EH (cell line): ENCODE data around the gene MPC2.

ENCODE experiments used
- DNase-seq: peaks from one replicate; pipeline ENCODE4 v3.0.0-alpha.2; 2015; ENCODE audit warnings: low read depth

The MPC2 gene

GRCh38 chr1:167936930-167937708 lies at the start of gene MPC2:
MPC2 (minus strand) TSS chr1:167937072; CDS start chr1:167935841, 1,231 bp downstream.
- peak; percentile 84 for DNase-seq

- DNase-seq = no peak
Measured at GRCh38 chr1:167984886-167985489, 48.1 kb upstream of the MPC2 start.

GRCh38 chr1:167983797-167984420 lies 47.0 kb upstream of the MPC2 start:
- DNase-seq = no peak

GRCh38 chr1:167981933-167982332 lies 45.1 kb upstream of the MPC2 start:
- peak; percentile 56 for DNase-seq

GRCh38 chr1:167977245-167977644 lies 40.4 kb upstream of the MPC2 start:
- no peak for DNase-seq

- no peak for DNase-seq
Measured at GRCh38 chr1:167974698-167975097, 37.8 kb upstream of the MPC2 start.

GRCh38 chr1:167973832-167974231 lies 37.0 kb upstream of the MPC2 start:
- DNase-seq = no peak

GRCh38 chr1:167968569-167968968 lies 31.7 kb upstream of the MPC2 start:
- no peak for DNase-seq

GRCh38 chr1:167966050-167966449 lies 29.2 kb upstream of the MPC2 start:
- no peak for DNase-seq

- DNase-seq = no peak
Measured at GRCh38 chr1:167964646-167965045, 27.8 kb upstream of the MPC2 start.

- peak; percentile 27 for DNase-seq
Measured at GRCh38 chr1:167957710-167958109, 20.8 kb upstream of the MPC2 start.

GRCh38 chr1:167955915-167956314 lies 19.0 kb upstream of the MPC2 start:
- peak; percentile 18 for DNase-seq

- DNase-seq = no peak
Measured at GRCh38 chr1:167950569-167950968, 13.7 kb upstream of the MPC2 start.

- DNase-seq = no peak
Measured at GRCh38 chr1:167949785-167950184, 12.9 kb upstream of the MPC2 start.

GRCh38 chr1:167947733-167948132 lies 10.9 kb upstream of the MPC2 start:
- no peak for DNase-seq

GRCh38 chr1:167943541-167943940 lies 6.7 kb upstream of the MPC2 start:
- no peak for DNase-seq

- no peak for DNase-seq
Measured at GRCh38 chr1:167940264-167940663, 3.4 kb upstream of the MPC2 start.

- no peak for DNase-seq
Measured at GRCh38 chr1:167938080-167938636, 1.3 kb upstream of the MPC2 start.

- no peak for DNase-seq
Measured at GRCh38 chr1:167937709-167938010, 788 bp upstream of the MPC2 start.

- peak; percentile 99 for DNase-seq
Measured at GRCh38 chr1:167936068-167936929, 573 bp downstream of the MPC2 start, which contains the start of gene DCAF6. DCAF6 (plus strand) TSS chr1:167936683; CDS start chr1:167936912, 229 bp downstream.

GRCh38 chr1:167935216-167936067 lies 1.4 kb downstream of the MPC2 start:
- DNase-seq = peak; percentile 59
